ENCODE measurements around the gene IFNA17. TPM values are rescaled to one million over a fixed set of nuclear protein-coding genes. Genes with fewer than 3 reads are reported as not detected.
A peak's percentile ranks its signal among the peaks of the same experiment; 100 is the strongest.

The IFNA17 gene
- total RNA-seq, 1 donor from 2014 or later: not detected

GRCh38 chr9:21255538-21256212 lies 27.7 kb upstream of the IFNA17 start:
- H3K27me3 Mint-ChIP-seq: peaks cover 24% of the 10 kb centered on the region
- no peak overlapping the region for H3K27ac Mint-ChIP-seq
- no peak overlapping the region for H3K4me3 Mint-ChIP-seq

GRCh38 chr9:21252721-21253547 lies 24.9 kb upstream of the IFNA17 start:
- DNase-seq (ENCODE audit: extremely low spot score, unreplicated experiment): no peak
- TF ChIP-seq CTCF (conservative IDR thresholded peaks at IDR 0.05): peak; percentile 80
- no peak overlapping the region for H3K27ac Mint-ChIP-seq
- no peaks in the 10 kb centered on the region for H3K36me3 Mint-ChIP-seq
- no peaks in the 10 kb centered on the region for H3K9me3 Mint-ChIP-seq
- H3K27me3 Mint-ChIP-seq: peaks cover 33% of the 10 kb centered on the region
- H3K4me1 Mint-ChIP-seq (ENCODE audit: unreplicated experiment): no peaks in the 10 kb centered on the region
- no peak overlapping the region for H3K4me3 Mint-ChIP-seq

More at GRCh38 chr9:21255538-21256212, 27.7 kb upstream of the IFNA17 start:
- H3K36me3 Mint-ChIP-seq: no peaks in the 10 kb centered on the region
- H3K4me1 Mint-ChIP-seq (ENCODE audit: unreplicated experiment): no peaks in the 10 kb centered on the region
- no peak for DNase-seq (ENCODE audit: extremely low spot score, unreplicated experiment)
- TF ChIP-seq CTCF (conservative IDR thresholded peaks at IDR 0.05): no peak
- no peaks in the 10 kb centered on the region for H3K9me3 Mint-ChIP-seq

- no peak for TF ChIP-seq CTCF (conservative IDR thresholded peaks at IDR 0.05)
- no peaks in the 10 kb centered on the region for H3K36me3 Mint-ChIP-seq
- peaks cover 33% of the 10 kb centered on the region for H3K27me3 Mint-ChIP-seq
- no peak overlapping the region for H3K27ac Mint-ChIP-seq
- no peak overlapping the region for H3K4me3 Mint-ChIP-seq
- no peaks in the 10 kb centered on the region for H3K9me3 Mint-ChIP-seq
- DNase-seq (ENCODE audit: extremely low spot score, unreplicated experiment): no peak
- H3K4me1 Mint-ChIP-seq (ENCODE audit: unreplicated experiment): no peaks in the 10 kb centered on the region
These were observed 23.6 kb upstream of the IFNA17 start for GRCh38 chr9:21251638-21252037.

GRCh38 chr9:21251190-21251589 lies 23.2 kb upstream of the IFNA17 start:
- no peak for DNase-seq (ENCODE audit: extremely low spot score, unreplicated experiment)
- TF ChIP-seq CTCF (conservative IDR thresholded peaks at IDR 0.05): no peak
- Mint-ChIP-seq H3K9me3 (no peaks in the 10 kb centered on the region), H3K27me3 (peaks cover 33% of the 10 kb centered on the region), H3K36me3 (no peaks in the 10 kb centered on the region), H3K4me1 (ENCODE audit: unreplicated experiment) (no peaks in the 10 kb centered on the region), H3K4me3 (no peak overlapping the region), H3K27ac (no peak overlapping the region)

GRCh38 chr9:21244836-21245235 lies 16.8 kb upstream of the IFNA17 start:
- Mint-ChIP-seq H3K9me3 (no peaks in the 10 kb centered on the region), H3K4me3 (no peak overlapping the region), H3K36me3 (no peaks in the 10 kb centered on the region)

More at GRCh38 chr9:21244836-21245235, 16.8 kb upstream of the IFNA17 start:
- no peak for TF ChIP-seq CTCF (conservative IDR thresholded peaks at IDR 0.05)
- Mint-ChIP-seq H3K27ac (no peak overlapping the region), H3K4me1 (ENCODE audit: unreplicated experiment) (no peaks in the 10 kb centered on the region), H3K27me3 (peaks cover 23% of the 10 kb centered on the region)
- DNase-seq (ENCODE audit: extremely low spot score, unreplicated experiment): no peak

All from type B pancreatic cell (in vitro differentiated cells).